ENCODE measurements around the gene HLA-DPA1.

Gene HLA-DPA1

DNA sequence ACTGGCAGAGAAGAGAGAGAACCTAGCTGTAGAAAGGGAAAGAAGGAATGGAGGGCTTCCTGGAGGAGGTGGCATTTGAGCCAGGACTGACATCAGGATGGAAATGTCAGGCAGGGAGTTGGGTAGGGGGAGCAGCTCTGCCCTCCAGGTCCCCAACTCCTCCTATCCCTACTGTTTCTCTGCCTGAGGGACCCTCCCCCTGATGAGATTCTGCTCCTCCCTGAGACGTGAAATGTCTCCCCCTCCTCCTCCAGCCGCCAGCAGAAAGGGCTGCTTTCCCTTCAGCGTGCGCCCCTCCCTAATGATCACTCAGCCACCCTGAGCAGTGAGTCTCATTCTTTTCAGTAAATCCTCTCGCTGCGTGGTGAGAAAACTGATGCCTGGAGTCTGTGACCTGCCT, 43.0 kb upstream of the HLA-DPA1 start:
- TF ChIP-seq, protein P1, sequence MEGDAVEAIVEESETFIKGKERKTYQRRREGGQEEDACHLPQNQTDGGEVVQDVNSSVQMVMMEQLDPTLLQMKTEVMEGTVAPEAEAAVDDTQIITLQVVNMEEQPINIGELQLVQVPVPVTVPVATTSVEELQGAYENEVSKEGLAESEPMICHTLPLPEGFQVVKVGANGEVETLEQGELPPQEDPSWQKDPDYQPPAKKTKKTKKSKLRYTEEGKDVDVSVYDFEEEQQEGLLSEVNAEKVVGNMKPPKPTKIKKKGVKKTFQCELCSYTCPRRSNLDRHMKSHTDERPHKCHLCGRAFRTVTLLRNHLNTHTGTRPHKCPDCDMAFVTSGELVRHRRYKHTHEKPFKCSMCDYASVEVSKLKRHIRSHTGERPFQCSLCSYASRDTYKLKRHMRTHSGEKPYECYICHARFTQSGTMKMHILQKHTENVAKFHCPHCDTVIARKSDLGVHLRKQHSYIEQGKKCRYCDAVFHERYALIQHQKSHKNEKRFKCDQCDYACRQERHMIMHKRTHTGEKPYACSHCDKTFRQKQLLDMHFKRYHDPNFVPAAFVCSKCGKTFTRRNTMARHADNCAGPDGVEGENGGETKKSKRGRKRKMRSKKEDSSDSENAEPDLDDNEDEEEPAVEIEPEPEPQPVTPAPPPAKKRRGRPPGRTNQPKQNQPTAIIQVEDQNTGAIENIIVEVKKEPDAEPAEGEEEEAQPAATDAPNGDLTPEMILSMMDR (IDR thresholded peaks at IDR 0.05; ENCODE audit: low read depth, low read length, missing control alignments) = no peak
- no peak overlapping the region for H3K4me3 ChIP-seq (ENCODE audit: low read depth, low read length)
- DNase-seq (ENCODE audit: low read depth) = no peak

DNA sequence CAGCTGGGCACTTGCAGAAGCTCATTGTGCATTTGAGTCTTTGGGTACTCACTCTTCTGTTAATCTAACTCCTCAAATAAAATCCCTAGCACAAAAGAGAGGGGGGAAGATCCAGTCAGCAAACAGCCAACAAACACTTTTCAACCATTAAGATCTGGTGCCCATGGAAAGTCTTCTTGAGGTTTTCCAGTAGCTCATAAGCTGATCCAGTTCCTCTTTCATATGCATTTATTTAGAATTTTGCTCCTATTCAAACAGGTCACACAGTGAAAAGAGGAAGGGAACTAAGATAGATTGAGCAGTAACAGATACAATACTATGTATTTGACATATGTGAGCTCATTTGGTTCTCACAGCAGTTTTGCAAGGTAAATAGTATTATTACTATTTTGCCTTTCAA, 41.0 kb upstream of the HLA-DPA1 start:
- TF ChIP-seq, protein P1 (IDR thresholded peaks at IDR 0.05; ENCODE audit: low read depth, low read length, missing control alignments) = no peak
- H3K4me3 ChIP-seq (ENCODE audit: low read depth, low read length) = no peak overlapping the region
- no peak for DNase-seq (ENCODE audit: low read depth)

DNA sequence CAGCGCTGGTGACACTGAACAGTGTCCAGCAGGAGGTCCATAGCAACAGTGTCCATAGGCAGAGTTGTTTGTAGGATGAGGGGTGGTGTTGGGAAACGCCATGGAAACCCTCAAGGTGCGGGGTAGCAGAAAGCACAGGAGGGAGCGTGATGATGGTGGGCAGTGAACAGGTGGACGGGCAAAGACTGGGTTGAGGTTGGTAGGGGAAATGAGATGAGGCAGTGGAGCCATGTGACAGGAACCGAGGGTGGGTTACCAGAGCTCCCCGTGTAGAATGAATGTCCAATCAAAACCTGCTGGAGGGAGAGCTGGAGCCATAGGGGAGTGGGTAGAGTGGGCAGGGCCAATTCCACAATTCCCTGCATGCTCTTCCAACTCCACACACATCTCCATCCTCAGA, 40.3 kb upstream of the HLA-DPA1 start:
- no peak for DNase-seq (ENCODE audit: low read depth)
- H3K4me3 ChIP-seq (ENCODE audit: low read depth, low read length) = no peak overlapping the region
- TF ChIP-seq, protein P1 (IDR thresholded peaks at IDR 0.05; ENCODE audit: low read depth, low read length, missing control alignments) = no peak

GRCh38 chr6:33112148-33112547, 38.7 kb upstream of the HLA-DPA1 start:
- no peak for DNase-seq (ENCODE audit: low read depth)
- no peak overlapping the region for H3K4me3 ChIP-seq (ENCODE audit: low read depth, low read length)
- TF ChIP-seq, protein P1 (IDR thresholded peaks at IDR 0.05; ENCODE audit: low read depth, low read length, missing control alignments) = no peak

- no peak for DNase-seq (ENCODE audit: low read depth)
- TF ChIP-seq, protein P1 (IDR thresholded peaks at IDR 0.05; ENCODE audit: low read depth, low read length, missing control alignments) = no peak
- no peak overlapping the region for H3K4me3 ChIP-seq (ENCODE audit: low read depth, low read length)
These were observed 34.9 kb upstream of the HLA-DPA1 start for GRCh38 chr6:33108307-33108706.

- DNase-seq (ENCODE audit: low read depth) = no peak
- TF ChIP-seq, protein P1 (IDR thresholded peaks at IDR 0.05; ENCODE audit: low read depth, low read length, missing control alignments) = no peak
- H3K4me3 ChIP-seq (ENCODE audit: low read depth, low read length) = no peak overlapping the region
These were observed 34.2 kb upstream of the HLA-DPA1 start for GRCh38 chr6:33107641-33108040.
